GM12892 (cell line): ENCODE results near the gene MAEL.

Experiments used
- POLR2A ChIP-seq: IDR thresholded peaks from 2 replicates; pipeline ENCODE4 v1.6.1; 2011; ENCODE audit warnings: low read depth, low read length, control low read depth
- TAF1 ChIP-seq: IDR thresholded peaks from 2 replicates; pipeline ENCODE4 v1.6.1; 2011; ENCODE audit warnings: low read depth, mild to moderate bottlenecking, control low read depth, low read length, borderline replicate concordance

GRCh38 chr1:167003711-167004110, 14.6 kb downstream of the MAEL start:
- TF ChIP-seq POLR2A (no peak), TAF1 (no peak)
